GM12864 (cell line): ENCODE measurements around the gene GPR15LG.

Experiments used
- DNase-seq: peaks from one replicate; pipeline ENCODE4 v3.0.0-alpha.2; 2011; ENCODE audit warnings: low read depth
- H3K4me3 ChIP-seq: 2 replicates; pipeline ENCODE4 v1.5.1; 2011; ENCODE audit warnings: mild to moderate bottlenecking, low read depth, low read length, control low read depth
- CTCF ChIP-seq: IDR thresholded peaks from 2 replicates; pipeline ENCODE4 v1.5.1; 2011; ENCODE audit warnings: low read depth, mild to moderate bottlenecking, moderate library complexity, low read length, control low read depth, inconsistent platforms; ENCODE audit errors: missing control alignments

The GPR15LG gene

GRCh38 chr10:84232376-84232775, 58.8 kb downstream of the GPR15LG start:
- no peak overlapping the region for H3K4me3 ChIP-seq
- no peak for TF ChIP-seq CTCF
- no peak for DNase-seq

- no peak for DNase-seq
- no peak overlapping the region for H3K4me3 ChIP-seq
- no peak for TF ChIP-seq CTCF
Observed at GRCh38 chr10:84233940-84234339, 60.3 kb downstream of the GPR15LG start.

GRCh38 chr10:84234479-84234878, 60.9 kb downstream of the GPR15LG start:
- H3K4me3 ChIP-seq, result no peak overlapping the region
- no peak for TF ChIP-seq CTCF
- no peak for DNase-seq
